ENCODE measurements around the gene TAF8.

The TAF8 gene

DNA sequence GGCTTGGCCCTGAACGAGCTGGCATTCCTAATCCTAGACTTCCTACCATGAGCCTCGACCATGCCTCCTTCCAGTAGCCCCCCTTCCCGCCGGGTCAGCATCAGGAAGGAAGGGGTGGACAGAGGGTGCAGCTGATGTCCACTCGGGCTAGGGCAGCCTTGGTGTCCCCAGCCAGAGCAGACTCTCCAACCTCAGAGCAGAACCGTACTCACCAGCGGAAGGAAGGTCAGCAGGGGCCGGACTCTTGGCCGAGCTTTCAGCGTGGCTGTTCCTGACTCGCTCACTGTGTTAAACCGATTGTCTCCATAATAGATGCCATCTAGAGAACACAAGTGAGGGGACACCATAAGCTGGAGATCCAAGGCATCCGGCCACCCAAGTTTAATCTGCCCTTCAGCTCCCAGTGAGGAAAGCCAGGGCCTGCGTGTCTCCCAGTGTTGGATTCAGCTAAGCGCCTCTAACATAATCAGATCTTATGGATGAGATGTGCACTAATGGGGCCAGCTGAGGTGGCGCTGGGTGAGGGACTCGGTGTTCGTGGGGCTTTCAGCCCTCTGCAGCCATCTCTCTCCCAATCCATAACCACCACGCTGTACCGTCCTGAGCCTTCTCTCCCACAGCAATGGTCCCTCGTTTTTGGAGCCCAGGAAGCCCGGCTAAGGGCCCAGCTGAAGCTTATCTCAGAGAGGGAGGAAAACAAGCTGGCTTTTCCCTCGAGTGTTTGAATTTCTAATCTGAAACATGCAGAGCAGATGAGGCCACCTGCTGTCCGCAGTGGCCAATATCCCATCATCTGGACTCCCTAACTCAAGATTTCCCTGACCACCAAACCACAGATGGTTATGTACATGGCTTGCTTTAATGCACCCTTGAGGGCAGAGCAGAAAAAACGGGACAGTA, 78.4 kb downstream of the TAF8 start:
- DNase-seq = no peak

DNA sequence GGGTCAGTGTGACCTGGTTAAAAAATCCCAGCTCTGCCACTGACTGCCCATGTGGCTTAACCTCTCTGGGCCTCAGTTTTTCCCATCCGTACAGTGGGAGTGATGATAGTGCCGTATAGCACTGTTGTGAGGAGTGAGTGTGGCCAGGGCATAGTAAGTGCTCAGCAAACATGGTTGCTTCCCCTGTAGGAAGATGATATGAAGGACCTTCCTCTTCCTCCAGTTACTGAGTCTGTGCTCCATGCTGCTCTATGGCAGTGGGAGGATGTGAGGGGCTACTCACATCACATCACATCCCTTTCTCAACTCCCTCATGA, 79.0 kb downstream of the TAF8 start:
- DNase-seq = no peak

DNA sequence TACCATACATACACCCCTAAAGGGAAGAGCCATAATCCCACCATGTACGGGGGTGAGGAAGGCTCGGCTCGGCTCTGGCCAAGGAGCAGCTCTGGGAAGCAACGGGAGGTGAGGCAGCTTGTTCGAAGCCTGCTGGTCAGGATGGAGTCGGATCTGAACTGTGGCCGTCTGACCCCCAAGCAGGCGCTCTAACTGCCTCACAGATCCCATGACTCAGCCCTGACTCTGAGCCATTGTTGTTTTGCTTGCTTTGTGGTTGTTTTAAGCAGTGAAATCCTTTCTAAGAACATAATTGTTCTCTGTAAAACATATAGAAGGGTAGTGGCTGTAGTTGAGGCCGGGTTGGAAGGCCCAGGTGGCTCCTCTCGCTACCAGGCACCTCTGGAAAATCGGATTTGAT, 81.2 kb downstream of the TAF8 start:
- DNase-seq = no peak

DNA sequence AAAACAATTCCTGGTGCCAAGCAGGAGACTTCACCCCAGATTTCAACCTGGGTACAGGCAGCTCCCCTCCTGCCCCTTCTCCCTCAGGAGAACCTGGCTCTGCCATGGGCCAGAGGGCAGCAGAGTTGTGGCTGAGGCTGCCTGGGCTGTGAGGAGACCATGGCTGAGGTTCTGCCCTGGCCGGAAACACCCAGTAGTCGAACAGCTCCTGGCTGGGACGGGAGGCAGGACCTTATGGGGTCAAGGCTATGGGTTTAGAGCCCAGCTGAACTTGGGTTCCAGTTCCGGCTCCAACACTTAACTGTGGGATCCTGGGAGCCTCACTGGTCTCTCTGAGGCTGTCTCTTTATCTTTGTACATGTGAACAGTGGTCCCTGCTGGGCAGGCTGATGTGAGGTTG, 83.6 kb downstream of the TAF8 start:
- DNase-seq = no peak

DNA sequence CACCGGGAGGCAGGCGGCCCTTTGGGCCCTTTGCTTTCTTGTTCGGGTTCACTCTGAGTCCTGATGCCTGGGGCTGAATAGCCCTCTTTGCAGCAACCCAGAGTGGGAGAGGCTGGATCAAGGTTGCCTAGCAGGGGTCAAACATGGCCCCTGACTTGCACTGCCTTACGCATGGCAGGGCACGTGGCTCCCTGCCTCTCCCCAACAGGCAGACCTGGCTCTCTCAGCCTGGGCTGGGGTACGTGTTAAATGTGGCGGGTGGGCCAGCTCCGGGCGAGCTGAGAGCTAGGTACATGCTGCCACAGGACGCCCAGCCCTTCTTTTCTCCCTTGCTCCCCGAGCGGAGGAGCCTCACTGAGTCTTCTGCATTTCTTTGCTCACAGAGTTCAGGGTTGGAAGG, 84.8 kb downstream of the TAF8 start:
- no peak for DNase-seq

DNA sequence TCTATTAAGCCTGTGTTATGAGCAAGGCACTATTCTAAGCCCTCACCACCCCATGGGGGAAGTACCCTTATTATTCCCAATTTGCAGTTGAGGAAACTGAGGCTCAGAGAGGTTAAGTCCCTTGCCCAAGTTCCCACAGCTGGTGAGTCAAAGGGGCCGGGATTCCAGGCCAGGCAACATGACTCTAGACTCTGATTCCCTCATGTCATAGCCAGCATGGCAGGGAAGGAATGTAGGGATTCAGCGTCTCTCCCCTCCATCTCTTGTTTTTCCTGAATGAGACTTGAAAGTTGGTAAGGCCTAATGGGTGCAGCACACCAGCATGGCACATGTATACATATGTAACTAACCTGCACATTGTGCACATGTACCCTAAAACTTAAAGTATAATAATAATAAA, 85.4 kb downstream of the TAF8 start:
- DNase-seq = no peak

DNA sequence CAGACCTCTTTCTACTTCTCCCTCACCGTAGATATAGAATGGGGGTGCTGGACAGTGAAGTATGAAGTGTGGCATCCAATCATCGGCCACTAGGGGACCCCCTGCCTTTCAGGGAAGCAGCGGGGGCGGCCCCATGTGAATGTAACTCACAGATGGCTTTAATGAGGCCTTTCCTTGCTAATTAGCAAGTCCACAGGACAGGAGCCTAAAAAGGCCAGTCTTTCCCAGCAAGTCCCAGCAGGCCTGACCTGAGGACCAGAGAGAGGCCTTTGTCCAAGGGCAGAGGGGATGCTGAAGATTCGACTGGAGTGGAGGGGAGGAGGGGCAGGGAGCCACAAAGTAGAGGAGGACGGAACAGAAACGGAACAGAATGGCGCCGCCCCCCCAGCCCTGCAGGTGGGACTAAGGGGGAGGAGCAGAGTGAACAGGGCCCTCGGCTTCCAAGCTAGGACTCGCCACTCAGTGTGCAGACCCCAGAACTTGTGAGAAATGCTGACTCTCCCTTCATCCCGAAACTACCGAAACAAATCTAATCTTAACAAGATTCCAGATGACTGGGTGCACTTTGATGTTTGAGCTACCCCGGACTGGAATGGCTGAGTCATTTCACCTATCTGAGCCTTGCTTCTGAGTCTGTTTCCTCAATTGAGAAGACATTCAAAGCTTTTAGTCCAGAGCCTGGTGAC, 86.3 kb downstream of the TAF8 start:
- no peak for DNase-seq

All from CD4-positive, alpha-beta T cell treated with Interleukin-4 for 4 hours (primary cell).